ENCODE results near the gene MLEC. TPM values are rescaled to one million over a fixed set of nuclear protein-coding genes. Genes with fewer than 3 reads are reported as not detected.
"Not testable (repeated sequence)": the region's sequence is repeated elsewhere in the genome, so short reads cannot be mapped to it uniquely, and the experiment has no call there.

MLEC gene
- total and polyA plus RNA-seq, 5 donors = 93.6 to 257 (median 191) TPM

DNA sequence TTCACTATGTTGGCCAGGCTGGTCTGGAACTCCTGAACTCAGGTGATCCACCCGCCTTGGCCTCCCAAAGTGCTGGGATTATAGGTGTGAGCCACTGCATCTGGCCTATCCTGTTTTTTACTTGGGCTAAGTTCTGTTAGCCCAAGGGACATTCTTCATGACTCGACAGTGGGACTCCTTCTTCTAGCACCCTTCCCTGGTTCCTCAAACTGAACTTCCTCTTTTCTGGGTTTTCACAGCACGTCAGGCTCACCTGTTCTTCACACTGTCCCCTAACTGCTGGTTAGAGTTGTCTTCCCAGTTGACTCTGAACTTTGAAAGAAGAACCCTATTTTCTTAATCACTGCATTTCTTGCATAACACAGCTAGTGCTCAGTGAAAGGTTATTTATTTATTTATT lies 24.1 kb upstream of the MLEC start:
- Histone ChIP-seq H3K4me3 (ENCODE audit: low read length) (no peak overlapping the region), H3K27ac (ENCODE audit: low read length) (no peak overlapping the region), H3K9me3 (ENCODE audit: control insufficient read depth, low read length) (no peaks in the 10 kb centered on the region), H3K4me1 (ENCODE audit: control insufficient read depth, insufficient read depth, low read length) (no peaks in the 10 kb centered on the region), H3K27me3 (ENCODE audit: control insufficient read depth, insufficient read depth) (no peaks in the 10 kb centered on the region)
- no peak for ATAC-seq
- intact Hi-C loops (cut with DNase I) = no loop called here
- WGBS = 85% methylated on average over 3 of the region's 3 CpGs
- no peak for DNase-seq

DNA sequence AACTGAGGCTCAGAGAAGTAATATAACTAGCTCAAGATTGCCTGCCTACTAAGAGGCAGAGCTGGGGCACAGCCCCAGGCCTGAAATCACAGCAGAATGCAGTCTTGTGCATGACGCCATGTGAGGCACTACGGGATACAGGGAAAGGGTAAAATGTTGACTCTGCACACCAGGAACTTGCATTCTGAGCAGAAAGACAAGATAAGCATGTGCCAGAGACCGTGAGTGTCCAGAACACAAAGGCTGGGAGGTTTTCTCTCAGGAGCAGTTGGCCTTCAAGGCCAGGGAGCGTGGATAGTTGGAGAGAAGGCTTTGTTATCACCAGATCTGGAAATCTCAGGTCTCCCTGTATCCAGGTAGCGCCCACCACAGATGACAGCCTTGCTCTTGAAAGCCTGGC lies 23.2 kb upstream of the MLEC start:
- Histone ChIP-seq H3K27ac (ENCODE audit: low read length) (no peak overlapping the region), H3K27me3 (ENCODE audit: control insufficient read depth, insufficient read depth) (no peaks in the 10 kb centered on the region), H3K9me3 (ENCODE audit: control insufficient read depth, low read length) (no peaks in the 10 kb centered on the region), H3K4me1 (ENCODE audit: control insufficient read depth, insufficient read depth, low read length) (no peaks in the 10 kb centered on the region), H3K4me3 (ENCODE audit: low read length) (no peak overlapping the region)
- WGBS = 72% methylated on average over 5 of the region's 5 CpGs
- no peak for DNase-seq
- intact Hi-C loops (cut with DNase I) = no loop called here
- ATAC-seq = peak in 1 of 2 donors; percentile 26

DNA sequence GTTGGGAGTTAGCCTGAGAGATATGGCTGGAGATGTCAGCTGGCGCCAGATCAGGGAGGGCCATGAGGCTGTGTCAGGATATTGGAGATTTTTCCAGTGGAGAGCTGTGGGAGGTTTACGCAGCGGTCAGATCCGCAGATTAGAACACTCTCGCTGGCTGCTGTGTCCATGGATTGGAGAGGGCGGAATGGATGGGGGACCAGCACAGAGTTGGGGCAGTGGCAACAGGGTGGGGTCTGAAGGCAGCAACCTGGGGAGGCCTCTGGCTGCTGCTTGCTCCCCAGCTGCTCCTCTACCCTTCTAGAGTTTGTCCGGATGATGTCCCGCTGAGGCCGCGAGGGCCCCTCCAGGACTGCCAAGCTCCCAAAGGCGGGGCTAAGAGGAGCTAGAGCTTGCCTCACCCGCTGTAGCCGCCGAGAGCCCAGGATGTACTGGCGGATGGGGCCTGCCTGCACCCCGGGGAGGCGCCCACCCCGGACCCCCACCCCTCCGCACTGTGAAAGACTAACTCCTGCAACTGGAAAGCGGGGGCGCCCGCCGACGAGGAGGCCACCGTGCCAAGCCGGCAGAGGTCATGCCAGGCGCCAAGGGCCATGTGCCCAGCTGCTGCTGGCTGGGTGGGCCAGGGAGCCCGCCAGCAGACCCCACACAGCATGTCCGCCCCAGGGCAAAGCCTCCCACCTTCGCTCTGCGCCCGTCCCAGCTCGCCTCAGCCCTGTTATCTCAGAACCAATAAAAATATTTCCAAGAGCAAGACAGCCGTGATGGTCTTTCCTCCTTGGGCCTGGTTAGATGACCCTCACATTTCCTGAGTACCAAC lies 20.2 kb upstream of the MLEC start:
- ATAC-seq (peak; percentile 14 to 30), DNase-seq (peak in 1 of 3 donors; percentile 57)
- Histone ChIP-seq H3K4me3 (ENCODE audit: low read length) (no peak overlapping the region), H3K27me3 (ENCODE audit: control insufficient read depth, insufficient read depth) (no peaks in the 10 kb centered on the region), H3K9me3 (ENCODE audit: control insufficient read depth, low read length) (no peaks in the 10 kb centered on the region), H3K4me1 (ENCODE audit: control insufficient read depth, insufficient read depth, low read length) (no peaks in the 10 kb centered on the region), H3K27ac (ENCODE audit: low read length) (no peak overlapping the region)
- 78% methylated on average over 34 of the region's 34 CpGs for WGBS
- intact Hi-C loops (cut with DNase I) = no loop called here

DNA sequence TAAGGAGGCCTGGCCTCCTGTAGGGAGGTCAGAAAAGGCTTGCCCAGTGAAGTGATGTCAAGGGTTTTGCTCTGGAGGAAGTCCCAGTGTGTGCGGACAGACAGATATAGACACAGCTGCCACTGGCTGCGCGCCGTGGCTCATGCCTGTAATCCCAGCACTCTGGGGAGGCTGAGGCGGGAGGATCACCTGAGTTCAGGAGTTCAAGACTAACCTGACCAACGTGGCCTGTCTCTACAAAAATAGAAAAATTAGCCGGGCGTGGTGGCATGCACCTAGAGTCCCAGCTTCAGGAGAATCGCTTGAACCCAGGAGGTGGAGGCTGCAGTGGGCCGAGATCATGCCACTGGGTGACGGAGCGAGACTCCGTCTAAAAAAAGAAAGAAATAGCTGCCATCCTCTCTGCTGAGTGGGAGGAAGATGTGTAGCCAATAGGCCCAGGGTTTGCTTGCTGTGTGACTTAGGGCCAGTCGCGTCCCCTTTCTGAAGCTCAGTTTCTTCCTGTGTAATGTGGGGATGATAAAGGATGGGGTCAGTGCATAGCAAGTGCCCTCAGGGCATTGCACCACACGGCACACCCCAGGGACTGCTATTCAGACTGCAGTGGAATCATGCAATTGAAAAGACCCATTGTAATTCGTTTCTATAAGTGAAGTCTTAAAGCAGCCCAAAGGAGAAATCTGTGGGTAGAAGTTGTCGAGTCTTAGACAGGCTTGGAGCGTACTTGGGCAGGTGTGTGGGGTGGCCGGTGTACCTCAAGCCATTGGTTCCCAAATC lies 18.7 kb upstream of the MLEC start:
- Histone ChIP-seq H3K4me1 (ENCODE audit: control insufficient read depth, insufficient read depth, low read length) (no peaks in the 10 kb centered on the region), H3K27ac (ENCODE audit: low read length) (no peak overlapping the region), H3K4me3 (ENCODE audit: low read length) (no peak overlapping the region), H3K27me3 (ENCODE audit: control insufficient read depth, insufficient read depth) (no peaks in the 10 kb centered on the region), H3K9me3 (ENCODE audit: control insufficient read depth, low read length) (no peaks in the 10 kb centered on the region)
- ATAC-seq = no peak
- no peak for DNase-seq
- WGBS = 87% methylated on average over 20 of the region's 20 CpGs
- intact Hi-C loops (cut with DNase I) = no loop called here

DNA sequence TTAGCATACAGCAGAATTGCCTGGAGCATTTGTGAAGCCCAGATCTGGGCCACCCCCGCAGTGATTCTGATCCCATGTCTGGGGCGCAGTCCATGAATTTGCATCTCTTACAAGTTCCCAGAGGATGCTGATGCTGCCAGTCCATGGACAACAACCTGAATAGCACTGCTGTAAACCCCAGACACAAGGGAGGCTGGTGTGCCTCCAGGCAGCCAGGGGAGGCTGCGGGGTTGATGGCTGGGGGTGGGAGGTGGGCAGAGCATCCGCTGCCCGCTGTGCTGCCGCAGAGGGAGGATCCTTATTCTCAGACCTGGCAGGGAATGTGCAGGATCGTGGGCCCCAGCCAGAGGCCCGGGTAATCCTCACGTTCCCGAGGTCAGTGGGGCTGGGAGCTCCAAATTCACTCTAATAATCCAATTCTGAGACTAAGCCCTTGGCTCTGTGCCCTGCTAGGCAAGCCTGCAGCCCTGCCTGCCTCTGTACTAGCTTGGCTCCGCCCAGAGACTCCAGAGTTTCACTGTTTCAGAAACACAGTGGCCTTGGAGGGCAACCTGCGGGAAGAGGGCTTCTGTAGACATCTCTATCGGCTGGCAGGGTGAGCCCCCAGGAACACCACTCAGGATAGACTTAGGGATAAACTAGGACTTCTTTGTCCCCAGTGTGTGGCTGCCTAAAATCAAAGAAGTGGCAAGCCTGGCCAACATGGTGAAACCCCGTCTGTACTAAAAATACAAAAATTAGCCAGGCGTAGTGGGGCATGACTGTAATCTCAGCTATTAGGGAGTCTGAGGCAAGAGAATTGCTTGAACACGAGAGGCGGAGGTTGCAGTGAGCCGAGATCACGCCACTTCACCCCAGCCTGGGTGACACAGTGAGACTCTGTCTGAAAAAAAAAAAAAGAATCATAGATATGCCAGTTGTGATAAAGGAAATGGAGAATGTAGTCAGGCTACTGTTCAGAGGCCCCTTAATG lies 17.8 kb upstream of the MLEC start:
- peak; percentile 62 to 86 (median 75) for DNase-seq
- peak; percentile 75 to 83 for ATAC-seq
- Histone ChIP-seq H3K4me3 (ENCODE audit: low read length) (no peak overlapping the region), H3K27me3 (ENCODE audit: control insufficient read depth, insufficient read depth) (no peaks in the 10 kb centered on the region), H3K9me3 (ENCODE audit: control insufficient read depth, low read length) (no peaks in the 10 kb centered on the region), H3K4me1 (ENCODE audit: control insufficient read depth, insufficient read depth, low read length) (no peaks in the 10 kb centered on the region), H3K27ac (ENCODE audit: low read length) (no peak overlapping the region)
- intact Hi-C loops (cut with DNase I) = no loop called here
- 50% methylated on average over 19 of the region's 19 CpGs for WGBS

DNA sequence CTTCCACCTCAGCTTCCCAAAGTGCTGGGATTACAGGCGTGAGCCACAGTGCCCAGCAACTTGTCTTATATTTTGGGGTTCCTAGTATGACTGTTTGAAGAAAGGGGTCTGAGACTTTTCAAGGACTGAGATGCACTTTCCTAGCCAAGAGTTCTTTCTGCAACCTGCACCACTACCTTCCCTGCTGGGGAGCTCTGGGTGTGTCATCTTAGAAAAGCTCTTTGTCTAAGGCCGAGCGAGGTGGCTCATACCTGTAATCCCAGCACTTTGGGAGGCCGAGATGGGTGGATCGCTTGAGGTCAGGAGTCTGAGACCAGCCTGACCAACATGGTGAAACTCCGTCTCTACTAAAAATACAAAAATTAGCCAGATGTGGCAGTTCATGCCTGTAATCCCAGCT lies 16.7 kb upstream of the MLEC start:
- H3K4me1 ChIP-seq (ENCODE audit: control insufficient read depth, insufficient read depth, low read length); H3K4me3 ChIP-seq (ENCODE audit: low read length); H3K9me3 ChIP-seq (ENCODE audit: control insufficient read depth, low read length); intact Hi-C loops (cut with DNase I); ATAC-seq; H3K27me3 ChIP-seq (ENCODE audit: control insufficient read depth, insufficient read depth); DNase-seq; H3K27ac ChIP-seq (ENCODE audit: low read length): not testable (repeated sequence)
- 94% methylated on average over 6 of the region's 6 CpGs for WGBS

DNA sequence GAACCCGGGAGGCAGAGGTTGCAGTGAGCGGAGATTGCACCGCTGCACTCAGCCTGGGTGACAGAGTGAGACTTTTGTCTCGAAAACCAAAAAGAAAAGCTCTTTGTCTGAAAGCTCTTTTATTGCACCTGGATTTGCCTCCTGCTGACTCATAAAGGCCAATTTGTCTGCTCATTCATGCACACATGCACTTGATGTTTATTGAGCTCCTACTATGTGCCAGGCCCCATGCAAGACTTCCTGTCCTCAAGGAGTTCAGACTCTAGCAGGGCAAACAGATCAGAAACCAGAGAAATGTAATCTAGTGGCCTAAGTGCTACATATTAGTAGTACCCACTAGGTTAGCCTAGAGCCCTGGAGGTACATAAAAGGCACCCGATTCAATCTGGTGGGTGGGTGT lies 16.3 kb upstream of the MLEC start:
- 94% methylated on average over 5 of the region's 5 CpGs for WGBS
- no peak for ATAC-seq

DNA sequence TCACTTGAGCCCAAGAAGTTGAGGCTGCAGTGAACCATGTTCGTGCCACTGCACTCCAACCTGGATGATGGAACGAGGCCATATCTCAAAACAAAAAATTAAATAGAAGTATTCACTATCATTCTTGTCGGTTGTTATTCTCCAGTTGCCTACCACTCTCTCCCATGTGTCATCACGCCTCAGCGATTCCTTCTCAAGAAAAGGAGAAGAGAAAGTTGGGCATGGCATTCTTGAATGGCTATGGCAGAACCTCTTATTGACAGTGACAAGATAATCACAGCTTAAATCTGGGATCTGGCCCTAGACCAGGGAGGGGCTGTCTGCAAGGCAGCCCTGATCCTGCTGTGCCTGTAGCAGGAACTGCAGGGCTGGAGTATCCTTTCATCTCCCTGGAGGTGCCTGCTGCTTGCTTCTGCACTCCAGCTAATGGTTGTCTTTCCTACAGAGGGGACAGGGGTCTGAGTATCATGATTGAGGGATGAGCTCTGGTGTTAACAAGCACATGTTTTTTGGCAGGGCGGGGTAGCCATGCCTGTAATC lies 12.8 kb upstream of the MLEC start:
- Histone ChIP-seq H3K27ac (ENCODE audit: low read length) (no peak overlapping the region), H3K4me1 (ENCODE audit: control insufficient read depth, insufficient read depth, low read length) (no peaks in the 10 kb centered on the region), H3K9me3 (ENCODE audit: control insufficient read depth, low read length) (no peaks in the 10 kb centered on the region), H3K4me3 (ENCODE audit: low read length) (no peak overlapping the region), H3K27me3 (ENCODE audit: control insufficient read depth, insufficient read depth) (no peaks in the 10 kb centered on the region)
- intact Hi-C loops (cut with DNase I) = no loop called here
- no peak for ATAC-seq
- no peak for DNase-seq
- 72% methylated on average over 6 of the region's 6 CpGs for WGBS

More for the DNA sequence above, 16.3 kb upstream of the MLEC start:
- no peaks in the 10 kb centered on the region for H3K27me3 ChIP-seq (ENCODE audit: control insufficient read depth, insufficient read depth)
- H3K4me1 ChIP-seq (ENCODE audit: control insufficient read depth, insufficient read depth, low read length) = no peaks in the 10 kb centered on the region
- no peaks in the 10 kb centered on the region for H3K9me3 ChIP-seq (ENCODE audit: control insufficient read depth, low read length)
- DNase-seq = no peak
- intact Hi-C loops (cut with DNase I) = no loop called here
- H3K27ac ChIP-seq (ENCODE audit: low read length) = no peak overlapping the region
- H3K4me3 ChIP-seq (ENCODE audit: low read length) = no peak overlapping the region

DNA sequence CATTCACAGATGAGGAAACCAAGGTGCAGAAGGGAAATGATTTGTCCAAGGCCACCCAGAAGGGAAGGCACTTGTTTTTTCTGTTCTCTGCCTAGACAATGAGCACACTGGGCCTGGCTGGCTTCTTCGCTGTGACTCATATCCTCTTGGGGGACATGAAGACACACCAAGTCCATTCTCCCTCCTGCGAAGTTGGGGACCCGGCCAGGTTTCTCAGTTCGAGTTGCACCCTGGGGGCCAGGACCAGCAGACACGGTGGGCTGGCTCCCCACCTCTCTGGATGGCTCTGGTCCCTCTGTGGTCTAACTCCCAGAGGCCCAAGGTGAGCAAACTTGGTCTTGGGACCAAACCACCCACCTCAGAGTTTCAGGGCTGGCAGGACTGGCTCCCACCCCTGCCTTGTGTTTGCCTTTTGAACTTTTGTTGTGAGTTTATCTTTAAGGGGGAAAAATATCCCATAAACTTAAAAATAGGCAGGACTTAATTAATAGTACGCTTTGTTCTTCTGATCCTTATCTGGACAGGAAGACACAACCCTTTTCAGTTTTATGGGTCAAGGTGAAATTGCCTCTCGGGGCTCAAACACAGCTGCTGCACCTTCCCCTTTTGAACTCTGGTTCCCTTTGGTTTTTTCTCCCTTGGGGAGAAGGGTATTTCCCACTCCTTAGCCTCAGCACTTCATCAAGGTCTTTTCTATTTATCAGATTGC lies 9.0 kb upstream of the MLEC start:
- H3K4me1 ChIP-seq (ENCODE audit: control insufficient read depth, insufficient read depth, low read length) = peaks cover 3% of the 10 kb centered on the region
- H3K27me3 ChIP-seq (ENCODE audit: control insufficient read depth, insufficient read depth) = no peaks in the 10 kb centered on the region
- peak in 1 of 3 donors; percentile 66 for DNase-seq
- intact Hi-C loops (cut with DNase I) = no loop called here
- peak; percentile 45 to 86 for ATAC-seq
- WGBS = 46% methylated on average over 7 of the region's 7 CpGs
- no peak overlapping the region for H3K4me3 ChIP-seq (ENCODE audit: low read length)
- H3K27ac ChIP-seq (ENCODE audit: low read length) = peak overlapping the region; percentile 65
- H3K9me3 ChIP-seq (ENCODE audit: control insufficient read depth, low read length) = no peaks in the 10 kb centered on the region

DNA sequence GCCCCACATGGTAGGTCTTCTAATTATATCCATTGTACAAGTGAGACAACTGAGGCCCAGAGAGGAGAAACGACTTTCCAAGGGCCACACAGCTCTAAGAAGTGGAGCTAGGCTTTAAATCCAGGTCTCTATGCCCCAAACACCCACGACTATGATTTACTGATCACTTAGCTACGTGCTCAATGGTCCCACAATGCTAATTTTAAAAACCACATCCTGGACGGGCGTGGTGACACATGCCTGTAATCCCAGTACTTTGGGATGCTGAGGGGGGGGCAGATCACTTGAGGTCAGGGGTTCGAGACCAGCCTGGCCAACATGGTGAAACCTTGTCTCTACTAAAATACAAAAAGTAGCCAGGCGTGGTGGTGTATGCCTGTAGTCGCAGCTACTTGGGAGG lies 8.4 kb upstream of the MLEC start:
- no peak for ATAC-seq
- Histone ChIP-seq H3K27me3 (ENCODE audit: control insufficient read depth, insufficient read depth) (no peaks in the 10 kb centered on the region), H3K4me3 (ENCODE audit: low read length) (no peak overlapping the region), H3K4me1 (ENCODE audit: control insufficient read depth, insufficient read depth, low read length) (peaks cover 3% of the 10 kb centered on the region), H3K9me3 (ENCODE audit: control insufficient read depth, low read length) (no peaks in the 10 kb centered on the region), H3K27ac (ENCODE audit: low read length) (peak overlapping the region; percentile 25)
- 68% methylated on average over 8 of the region's 8 CpGs for WGBS
- intact Hi-C loops (cut with DNase I) = no loop called here
- DNase-seq = no peak

Data from right cardiac atrium (tissue), 5 donors.